Fibroblast of skin of back (primary cell): ENCODE results near the gene CC2D2A. TPM values are rescaled to one million over a fixed set of nuclear protein-coding genes. Genes with fewer than 3 reads are reported as not detected.
A peak's percentile ranks its signal among the peaks of the same experiment; 100 is the strongest.

Experiments
- DNase-seq: peaks from one replicate; pipeline ENCODE4 v3.0.0-alpha.2; 2013
- polyA plus RNA-seq, 2 experiments: library from polyadenylated mRNA; unstranded; fragments of 120-200 nt; gene quantifications; one replicate each; pipeline ENCODE4 v1.2.1, GENCODE V29; 2013; ENCODE audit not compliant: insufficient read length in 2 of 2

Gene CC2D2A
- 9.4 TPM for polyA plus RNA-seq (2013, experiment 1 of 2; ENCODE audit: insufficient read length)
- polyA plus RNA-seq (2013, experiment 2 of 2; ENCODE audit: insufficient read length), result 11.0 TPM

DNA sequence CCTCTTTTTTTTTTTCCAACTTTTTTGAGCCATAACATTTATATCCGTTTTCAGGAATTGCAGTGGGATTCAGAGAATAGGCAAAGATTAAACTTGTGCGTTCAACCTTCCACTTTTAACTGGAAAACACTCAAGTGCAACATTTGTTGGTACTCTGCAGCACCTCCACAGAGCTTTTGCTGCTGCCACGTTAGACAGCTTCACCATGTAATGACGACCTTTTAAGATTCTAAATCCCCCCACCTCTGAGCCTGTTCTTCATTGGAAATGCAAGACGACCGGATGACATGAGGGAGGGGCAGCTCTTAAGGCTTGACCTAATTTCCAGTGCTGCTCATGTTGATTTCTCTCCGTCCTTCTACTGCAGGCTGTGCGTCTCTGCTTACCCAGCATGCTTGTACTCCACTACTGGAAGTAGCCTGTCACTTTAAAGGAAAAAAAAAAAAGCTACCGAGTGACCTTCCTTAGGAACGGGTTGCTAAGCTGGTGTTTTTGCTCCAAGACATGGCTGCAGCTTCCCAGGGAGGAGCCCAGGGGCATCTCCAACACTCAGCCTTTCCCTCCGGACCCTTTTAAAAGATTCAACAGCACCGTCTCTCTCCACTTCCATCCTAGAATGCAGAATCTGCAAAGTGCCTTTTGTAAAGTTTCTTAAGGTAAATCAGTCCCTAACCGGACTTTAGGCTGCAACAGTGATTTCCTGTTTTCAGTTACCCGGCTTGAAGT lies at the start of gene CC2D2A:
Gene CC2D2A, plus strand, starts transcription at position 481 of the 726 bp plus-strand sequence. CDS start 6,051 bp downstream, outside the sequence.
- peak; percentile 31 for DNase-seq

DNA sequence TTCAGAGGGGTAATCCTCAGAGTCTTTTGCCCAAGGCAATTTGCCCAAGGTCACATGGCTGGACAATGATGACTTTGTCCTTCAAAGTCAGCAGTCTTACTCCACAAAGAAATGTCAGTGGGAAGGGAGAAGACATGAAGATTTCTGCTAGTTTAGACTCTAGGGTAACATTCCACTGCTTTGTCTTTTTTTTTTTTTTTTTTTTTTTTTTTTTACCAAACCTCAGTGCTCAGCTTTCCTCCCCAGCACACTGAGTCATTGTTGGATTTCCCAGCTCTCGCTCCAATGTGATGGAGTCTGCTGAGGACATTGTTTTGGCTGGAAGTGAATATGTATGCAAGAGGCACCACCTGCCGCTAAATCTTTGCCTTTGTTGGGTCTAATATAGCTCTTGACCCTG lies 49.0 kb upstream of the CC2D2A start:
- peak; percentile 83 for DNase-seq

DNA sequence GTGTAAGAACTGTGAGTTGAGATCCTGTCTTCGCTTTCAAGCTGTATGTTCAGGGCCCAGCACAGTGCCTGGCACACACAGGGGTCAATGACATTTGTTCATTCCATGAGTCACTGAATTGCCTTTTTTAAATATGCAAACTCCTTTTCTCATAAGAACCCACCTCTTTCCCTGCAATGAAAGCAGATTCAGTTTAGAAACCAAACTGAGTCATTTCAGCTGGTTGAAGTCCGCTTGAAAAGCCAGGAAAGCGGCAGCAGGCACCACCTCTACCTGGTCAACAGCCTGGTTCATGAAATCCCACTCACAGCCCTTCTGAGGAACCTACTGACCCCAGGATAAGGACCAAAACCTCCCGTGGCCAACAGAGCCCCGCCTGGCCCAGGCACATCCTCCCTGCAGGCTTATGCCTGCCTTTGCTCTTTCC lies 46.4 kb upstream of the CC2D2A start:
- DNase-seq, result no peak

DNA sequence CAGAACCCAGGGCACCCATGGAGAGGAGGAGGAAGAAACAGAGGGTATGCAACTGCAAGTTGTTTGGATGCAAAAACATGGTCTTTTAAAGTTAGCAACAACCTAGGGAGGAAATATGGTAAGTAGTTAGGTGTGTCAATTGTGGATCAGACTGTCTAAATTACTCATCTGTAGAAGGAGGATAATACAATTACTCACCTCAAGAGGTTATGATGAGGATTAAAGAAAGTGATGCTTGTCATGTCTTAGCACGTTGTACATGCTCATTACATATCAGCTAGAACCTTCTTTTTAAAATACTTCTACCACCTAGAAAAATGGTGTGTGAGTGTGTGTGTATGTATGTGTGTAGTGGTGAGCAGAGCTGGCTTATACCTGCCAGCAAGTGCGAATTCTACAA lies 44.2 kb upstream of the CC2D2A start:
- no peak for DNase-seq

DNA sequence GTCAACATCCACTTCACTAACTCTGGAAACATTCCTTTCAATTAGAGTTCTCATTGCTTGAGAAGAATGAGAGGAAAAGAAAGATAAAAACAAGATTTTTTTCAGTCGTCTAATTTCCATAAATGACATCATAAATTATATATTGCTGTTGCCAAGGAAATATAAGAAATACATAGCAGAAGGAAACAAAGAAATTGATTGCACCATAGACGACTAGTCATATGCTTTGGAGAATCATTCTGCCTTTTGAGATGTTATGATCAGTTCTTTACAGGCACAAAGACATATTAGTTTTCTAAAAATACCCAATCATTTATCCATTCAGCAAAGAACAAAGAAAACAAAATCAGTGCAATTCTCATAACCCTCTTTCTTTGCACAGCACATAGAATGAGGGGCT lies 42.5 kb upstream of the CC2D2A start:
- no peak for DNase-seq

DNA sequence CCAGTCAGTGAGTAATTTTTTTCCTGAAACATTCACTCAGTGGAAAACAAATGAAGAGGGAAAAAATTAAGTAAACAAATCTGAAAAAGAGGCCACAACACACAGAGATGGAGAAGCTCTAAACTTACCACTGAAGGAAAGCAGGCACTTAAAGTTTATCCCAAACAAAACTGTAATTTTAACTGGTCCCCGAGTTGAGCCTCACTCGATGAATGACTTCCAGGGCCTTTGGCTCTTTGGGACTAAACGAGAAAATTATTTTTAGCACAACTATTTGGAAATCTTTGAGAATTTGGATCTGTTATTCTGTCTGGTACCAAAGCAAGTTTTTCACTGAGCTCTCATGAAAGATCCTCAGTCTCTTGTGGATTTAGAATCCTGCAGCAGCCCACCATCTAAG lies 42.0 kb upstream of the CC2D2A start, which contains the start of gene C1QTNF7:
Gene C1QTNF7, plus strand, starts transcription at position 333 of the 400 bp plus-strand sequence. CDS start 7,711 bp downstream, outside the sequence.
- DNase-seq, result no peak

DNA sequence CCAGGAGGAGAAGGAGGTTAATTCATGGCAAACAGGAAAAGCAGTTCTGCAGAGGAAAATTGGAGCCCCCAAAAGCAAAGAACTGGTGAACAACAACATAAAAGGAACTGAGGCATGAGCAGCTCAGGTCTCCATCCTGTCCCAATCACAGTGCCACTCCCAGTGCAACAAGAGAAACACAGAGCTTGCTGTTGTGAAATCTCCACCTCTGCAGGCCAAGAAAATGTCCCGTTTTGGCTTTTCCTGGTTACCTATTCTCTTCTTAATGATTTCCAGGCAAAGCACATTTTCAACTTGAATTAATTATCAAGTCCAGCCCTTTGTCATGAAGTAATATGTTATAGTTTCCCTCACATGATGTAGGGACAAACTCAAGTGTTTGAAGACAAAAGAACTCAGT lies 41.1 kb upstream of the CC2D2A start:
- no peak for DNase-seq

DNA sequence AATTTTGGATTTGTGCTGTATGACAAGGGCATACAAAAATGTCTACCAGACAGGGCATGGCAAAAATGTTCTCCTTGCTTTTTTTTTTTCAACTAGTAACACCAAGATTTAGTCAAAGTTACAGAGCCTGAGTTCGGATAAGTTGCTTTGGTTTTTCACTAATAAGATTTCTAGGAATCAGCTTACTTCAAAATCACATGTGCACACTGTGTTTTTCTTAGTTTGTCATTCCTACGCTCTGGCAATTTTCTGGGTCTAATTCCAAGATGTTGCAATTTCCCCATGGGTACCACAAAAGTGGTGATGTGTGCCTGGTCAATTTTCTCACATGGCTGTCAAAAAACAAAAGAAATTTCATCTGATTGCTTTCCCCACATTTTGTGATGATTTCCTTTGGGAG lies 35.6 kb upstream of the CC2D2A start:
- no peak for DNase-seq

DNA sequence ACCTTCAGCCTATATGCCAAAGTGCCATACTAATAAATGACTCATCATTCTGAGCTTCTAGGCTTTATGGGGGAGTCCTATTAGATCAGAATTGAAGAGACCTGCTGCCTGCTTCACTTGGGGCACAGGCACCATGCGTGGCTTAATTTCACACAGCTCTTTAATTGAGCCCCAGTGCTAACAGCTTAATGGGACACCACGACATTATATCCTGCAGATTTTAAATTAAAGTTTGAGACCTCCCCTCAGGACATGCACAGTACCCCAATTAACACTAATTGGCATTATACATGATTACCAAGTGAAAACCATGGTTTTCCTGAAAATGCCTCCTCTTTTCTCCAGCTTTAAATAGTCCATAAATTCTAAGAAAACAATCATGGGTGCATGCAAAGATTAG lies 35.0 kb upstream of the CC2D2A start:
- DNase-seq, result no peak

DNA sequence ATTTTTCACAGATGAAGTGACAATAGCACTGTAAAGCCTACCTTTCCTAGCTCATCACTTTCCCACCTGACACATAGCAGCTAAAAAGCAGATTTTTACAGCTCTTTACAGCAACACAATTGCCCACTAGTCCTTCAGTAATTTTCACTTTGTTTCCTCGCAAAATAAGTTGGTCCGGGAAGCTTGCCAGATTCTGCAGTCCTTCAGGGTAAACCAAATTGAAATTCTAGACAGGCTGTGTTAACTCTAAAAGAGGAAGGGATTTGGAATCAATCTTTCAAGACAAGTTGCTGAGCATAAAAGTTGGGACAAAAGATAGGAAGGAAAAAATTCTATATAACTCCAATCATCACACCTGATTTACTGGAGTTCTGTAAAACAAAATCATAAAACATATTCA lies 33.2 kb upstream of the CC2D2A start:
- peak; percentile 56 for DNase-seq

DNA sequence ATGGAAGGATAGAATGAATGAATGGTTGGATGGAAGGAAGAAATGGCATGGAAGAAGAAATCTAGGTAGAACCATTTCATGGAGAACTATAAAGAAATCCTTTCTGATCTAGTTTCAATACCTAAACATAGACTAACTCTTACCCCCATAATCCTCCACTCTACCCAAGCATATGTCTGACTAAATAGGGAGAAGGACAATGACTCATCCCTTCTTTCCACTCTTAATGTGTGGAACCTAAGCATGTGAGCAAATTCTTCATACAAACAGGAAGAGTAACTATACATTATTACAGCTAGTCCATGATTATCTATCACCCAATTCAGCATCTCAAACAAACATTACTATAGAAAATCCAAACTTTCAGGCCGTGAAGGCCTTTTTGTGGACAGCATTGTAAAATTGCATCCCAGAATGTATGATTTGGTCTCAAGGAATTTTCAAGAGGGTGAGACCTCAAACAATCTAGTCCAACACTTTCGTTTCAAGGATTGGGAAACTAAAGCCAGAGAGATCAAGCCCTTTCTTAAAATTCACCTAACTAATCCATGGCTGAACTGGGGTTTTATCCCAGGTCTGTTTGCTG lies 30.6 kb upstream of the CC2D2A start:
- peak; percentile 66 for DNase-seq

DNA sequence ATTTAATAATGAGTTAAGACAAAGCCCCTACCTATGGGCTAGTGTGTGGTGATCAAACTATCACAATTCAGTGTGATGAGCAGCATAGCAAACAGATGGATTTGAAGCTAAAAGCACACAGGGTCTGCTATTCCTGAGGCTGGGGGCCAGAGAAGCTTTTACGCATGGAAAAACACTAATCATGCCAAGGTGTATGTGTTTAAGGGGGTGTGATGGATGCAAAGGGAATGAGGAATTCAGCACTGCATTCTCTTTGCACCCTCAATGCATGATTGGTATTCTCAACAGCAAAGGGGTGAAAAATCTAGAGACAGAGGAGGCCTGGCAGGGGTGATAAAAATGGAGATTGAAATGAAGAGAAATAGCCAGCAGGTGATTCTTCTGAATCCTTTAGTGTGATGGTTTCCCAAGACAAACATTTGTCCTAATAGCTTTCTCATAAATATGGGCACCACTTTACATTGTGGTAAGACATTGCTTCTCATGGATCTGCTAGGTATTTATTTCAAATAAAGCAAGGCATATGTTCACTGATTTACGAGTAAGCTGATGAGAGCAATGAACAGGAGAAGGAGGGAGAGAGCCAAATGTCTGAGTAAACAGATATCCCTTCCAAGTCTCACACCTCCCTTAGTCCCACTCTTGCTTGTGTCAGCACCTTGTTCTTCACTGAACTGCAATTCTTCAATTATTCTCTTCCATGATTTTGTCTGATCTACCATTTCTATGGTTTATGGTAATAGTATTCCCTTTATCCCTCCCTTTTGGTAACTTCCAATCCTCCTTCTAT lies 26.1 kb upstream of the CC2D2A start:
- DNase-seq, result no peak

DNA sequence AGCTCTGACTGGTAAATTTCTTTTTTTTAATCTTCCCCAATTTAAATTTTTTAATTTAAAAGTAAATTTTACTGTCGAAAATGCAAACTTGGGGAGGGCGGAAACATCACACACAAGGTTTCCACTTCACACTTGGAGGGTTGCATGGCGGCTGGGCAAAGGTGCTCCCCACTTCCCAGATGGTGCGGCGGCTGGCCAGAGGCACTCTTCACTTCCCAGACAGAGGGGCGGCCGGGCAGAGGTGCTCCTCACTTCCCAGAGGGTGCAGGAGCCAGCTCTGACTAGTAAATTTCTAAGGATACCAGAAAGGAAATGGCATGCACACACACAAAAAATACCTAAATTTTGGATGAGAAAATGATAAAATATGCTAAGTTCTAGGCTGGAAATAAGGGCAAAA lies 25.4 kb upstream of the CC2D2A start:
- no peak for DNase-seq

DNA sequence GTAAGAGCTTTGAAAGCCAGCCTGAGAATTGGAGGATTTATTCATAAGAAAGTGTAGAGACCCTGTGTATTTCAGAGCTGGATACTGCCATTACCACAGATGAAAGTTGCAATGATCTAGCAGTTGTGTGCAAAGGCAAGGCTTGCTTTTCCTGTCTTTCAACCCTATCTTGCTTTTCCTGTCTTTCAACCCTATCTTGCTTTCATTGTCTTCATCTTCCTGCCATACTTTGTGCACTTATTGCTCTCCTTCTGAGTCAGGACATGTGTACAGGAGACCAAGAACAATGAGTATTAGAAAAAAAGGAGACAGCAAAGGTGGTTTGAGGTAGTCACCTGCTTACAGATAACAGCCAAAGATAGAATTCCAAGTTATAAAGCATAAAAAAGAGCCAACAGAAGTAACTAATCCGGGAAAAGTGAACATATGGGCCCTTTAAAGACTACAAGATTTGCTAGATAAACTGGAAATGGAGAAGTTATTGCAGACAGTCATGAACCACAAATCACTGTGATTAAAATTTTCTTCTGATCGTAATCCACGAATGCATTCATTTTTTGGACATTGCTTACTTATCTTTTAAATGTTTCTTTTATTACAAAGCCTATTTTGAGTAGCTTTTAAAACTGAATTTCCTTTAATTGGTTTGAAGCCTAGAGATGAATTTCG lies 24.7 kb upstream of the CC2D2A start:
- DNase-seq, result no peak

DNA sequence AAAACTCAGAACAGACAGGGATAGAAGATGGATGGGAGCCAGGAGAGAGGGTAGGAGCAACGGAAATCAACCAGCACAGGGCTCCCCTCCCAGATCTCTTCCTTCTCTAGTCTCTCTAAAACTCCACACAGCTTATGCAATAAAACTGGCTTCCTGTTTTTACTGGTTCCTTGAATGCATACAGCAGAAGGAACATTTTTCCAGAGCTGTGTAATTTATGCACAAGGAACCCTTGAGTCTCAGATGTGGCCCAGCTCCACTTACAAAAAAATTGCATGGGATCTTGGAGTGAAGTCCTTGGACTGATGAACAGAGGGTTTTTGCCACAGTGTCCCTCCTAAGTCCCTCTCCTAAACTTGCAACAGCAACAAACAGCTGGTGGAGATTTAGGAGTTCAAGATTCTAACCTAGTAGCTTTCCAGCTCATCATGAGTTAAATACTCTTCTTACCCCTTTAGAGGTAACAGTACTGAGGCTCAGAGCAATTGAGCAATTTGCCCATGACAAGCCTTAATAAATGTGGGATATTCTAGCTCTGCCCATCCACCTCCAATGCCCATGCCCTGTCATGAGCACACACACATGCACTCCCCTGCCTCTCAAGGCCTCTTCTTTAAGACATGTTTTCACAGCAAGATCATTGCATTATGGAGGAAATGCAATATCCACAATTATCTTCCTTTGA lies 18.4 kb upstream of the CC2D2A start:
- peak; percentile 76 for DNase-seq

DNA sequence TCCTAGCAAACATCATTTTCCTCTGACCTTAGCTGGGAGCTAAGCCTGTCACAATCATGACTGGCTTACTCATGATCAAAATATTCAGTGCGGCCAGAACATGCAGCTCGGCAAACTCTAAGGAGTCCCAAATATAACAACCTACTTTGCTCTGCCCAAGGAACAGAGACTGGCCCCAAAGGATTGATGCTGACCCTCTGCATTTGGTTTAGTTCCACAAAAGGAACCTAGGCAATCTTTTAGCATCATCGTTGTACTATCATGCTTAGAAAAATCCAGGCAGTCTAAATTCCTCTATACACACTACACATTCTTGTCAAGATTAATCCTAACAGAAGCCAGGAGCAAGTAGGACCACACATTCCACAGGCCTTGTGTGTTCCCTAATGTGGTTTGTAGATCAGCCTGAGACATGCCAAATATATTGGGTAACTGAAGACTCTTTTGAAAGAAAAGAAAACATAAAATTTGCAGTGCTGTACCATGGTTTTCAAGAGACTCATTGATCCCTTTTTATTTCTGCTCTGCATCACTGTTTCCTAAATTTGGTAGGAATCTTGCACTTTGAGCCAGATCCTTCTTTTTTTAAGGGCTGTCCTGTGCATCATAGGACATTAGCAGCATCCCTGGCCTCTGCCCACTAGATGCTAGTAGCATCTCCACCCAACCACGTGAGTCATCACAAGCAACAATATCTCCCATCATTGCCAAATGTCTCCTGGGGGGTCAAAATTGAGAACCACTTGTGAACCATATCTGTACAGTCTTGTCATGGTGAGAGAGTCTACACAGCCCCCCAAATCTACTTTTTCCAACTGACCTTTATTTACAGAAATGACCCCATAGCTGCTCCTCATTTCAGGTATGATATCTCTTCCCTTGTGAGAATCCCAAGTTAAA lies 17.6 kb upstream of the CC2D2A start:
- DNase-seq, result peak; percentile 98

DNA sequence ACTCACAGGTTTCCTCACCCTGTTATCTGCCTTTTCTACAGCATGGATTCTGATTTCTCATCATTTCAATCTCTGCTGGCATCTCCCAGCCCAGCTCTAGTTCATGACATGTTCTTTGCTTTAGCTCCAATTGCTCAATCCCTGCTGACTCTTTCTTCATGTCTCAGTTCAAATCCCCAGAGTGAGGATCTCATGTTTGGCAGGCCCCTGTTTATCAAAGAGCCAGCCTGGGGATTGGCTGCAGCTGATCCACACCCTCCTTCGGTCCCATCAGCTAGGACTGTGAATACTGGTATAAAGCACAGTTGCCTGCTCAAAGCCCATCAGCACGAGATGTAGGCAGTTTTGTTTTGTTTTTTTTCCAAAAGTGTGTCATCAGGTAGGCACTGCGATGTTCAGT lies 14.4 kb upstream of the CC2D2A start:
- peak; percentile 65 for DNase-seq

DNA sequence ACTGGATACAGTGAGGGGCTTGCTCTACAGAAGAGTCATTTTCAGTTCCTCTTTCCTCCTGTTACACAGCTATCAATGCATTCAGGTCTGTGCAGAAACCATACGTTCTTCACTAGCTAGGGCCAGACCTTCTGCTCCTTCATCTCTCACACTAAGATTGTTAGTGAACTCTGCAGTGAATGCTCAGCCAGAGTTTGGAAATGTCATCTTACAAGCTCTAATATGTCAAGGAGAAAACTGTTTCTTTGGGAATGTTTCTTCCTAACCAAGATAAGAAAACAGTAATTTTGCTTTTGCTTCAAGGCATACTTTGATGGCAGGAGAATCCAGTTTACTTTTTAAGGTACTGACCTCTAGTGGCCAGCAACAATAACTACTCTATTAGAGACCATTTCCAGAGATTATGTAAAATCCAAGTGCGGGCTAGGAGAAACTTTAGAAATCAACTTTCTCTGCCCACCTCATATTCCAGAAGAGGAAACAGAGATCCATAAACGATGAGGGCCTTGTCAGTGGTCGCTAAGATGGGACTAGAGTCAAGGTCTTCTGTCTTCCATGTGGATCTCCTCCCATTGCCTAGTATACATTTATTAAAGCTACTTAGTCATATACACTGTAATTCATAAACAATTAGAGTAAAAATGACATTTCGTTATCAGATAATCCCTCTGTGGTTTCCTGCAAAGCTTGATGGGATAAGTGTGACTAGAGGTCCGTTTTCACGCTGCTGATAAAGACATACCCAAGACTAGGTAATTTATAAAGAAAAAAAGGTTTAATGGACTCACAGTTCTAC lies 12.1 kb upstream of the CC2D2A start:
- peak; percentile 68 for DNase-seq

DNA sequence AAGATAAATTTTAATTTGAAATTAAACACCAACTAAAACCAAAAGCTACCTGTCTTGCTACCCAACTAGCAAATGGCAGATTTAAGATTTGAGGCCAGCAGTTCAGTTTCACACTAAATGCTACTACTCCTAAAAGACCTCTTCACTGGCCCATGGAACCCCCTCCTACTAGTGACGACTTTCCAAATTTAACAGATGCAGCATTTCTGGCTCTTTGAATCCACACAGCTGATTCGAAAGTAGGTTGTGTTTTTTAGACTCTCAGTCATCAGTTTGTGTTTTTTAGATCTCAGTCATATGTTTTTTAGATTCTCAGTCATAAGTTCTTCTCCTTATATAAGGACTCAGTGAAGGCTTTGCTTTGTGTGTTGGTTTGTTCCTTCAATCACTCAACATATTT lies 11.1 kb upstream of the CC2D2A start:
- no peak for DNase-seq

DNA sequence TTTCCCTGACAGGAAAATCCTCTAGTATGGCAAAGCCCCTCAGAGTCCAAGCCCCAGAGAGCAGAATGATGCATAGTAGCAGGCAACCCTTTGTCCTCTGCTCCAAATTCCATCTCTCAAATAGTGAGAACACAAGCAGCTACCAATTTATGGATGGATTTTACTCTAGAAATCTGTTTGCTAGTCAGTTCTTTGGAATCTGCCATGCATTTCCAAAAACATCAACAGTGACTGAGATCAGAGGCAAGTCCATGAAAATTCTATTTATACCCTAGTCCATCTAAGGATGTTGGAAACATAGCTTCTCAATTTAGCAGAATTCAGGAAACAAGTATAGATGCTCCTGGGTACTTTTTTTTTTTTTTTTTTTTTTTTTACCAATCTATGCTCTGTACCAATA lies 10.0 kb upstream of the CC2D2A start:
- peak; percentile 59 for DNase-seq
